ENCODE data around the gene CAPN14. TPM values are rescaled to one million over a fixed set of nuclear protein-coding genes. Genes with fewer than 3 reads are reported as not detected.

The CAPN14 gene
- total RNA-seq, 1 experiment from 2014 or later, result not detected

- no peak for DNase-seq (ENCODE audit: low spot score)
Observed at GRCh38 chr2:31243053-31243452, 25.7 kb upstream of the CAPN14 start.

- DNase-seq (ENCODE audit: low spot score), result no peak
Observed at GRCh38 chr2:31241625-31242270, 24.4 kb upstream of the CAPN14 start.

GRCh38 chr2:31240381-31241365 is 23.4 kb upstream of the CAPN14 start:
- no peak for DNase-seq (ENCODE audit: low spot score)

GRCh38 chr2:31239593-31240177 is 22.4 kb upstream of the CAPN14 start:
- DNase-seq (ENCODE audit: low spot score), result peak; percentile 35

GRCh38 chr2:31238906-31239592 is 21.7 kb upstream of the CAPN14 start:
- no peak for DNase-seq (ENCODE audit: low spot score)

GRCh38 chr2:31238126-31238905 is 21.0 kb upstream of the CAPN14 start:
- no peak for DNase-seq (ENCODE audit: low spot score)

- no peak for DNase-seq (ENCODE audit: low spot score)
Observed at GRCh38 chr2:31237348-31238017, 20.2 kb upstream of the CAPN14 start.

- no peak for DNase-seq (ENCODE audit: low spot score)
Observed at GRCh38 chr2:31236433-31237205, 19.3 kb upstream of the CAPN14 start.

- peak; percentile 75 for DNase-seq (ENCODE audit: low spot score)
Observed at GRCh38 chr2:31235504-31235902, 18.2 kb upstream of the CAPN14 start.

GRCh38 chr2:31234683-31235503 is 17.6 kb upstream of the CAPN14 start:
- no peak for DNase-seq (ENCODE audit: low spot score)

- peak; percentile 83 for DNase-seq (ENCODE audit: low spot score)
Observed at GRCh38 chr2:31233741-31234682, 16.7 kb upstream of the CAPN14 start, which contains the start of gene EHD3. EHD3 (plus strand) TSS chr2:31234152; CDS start chr2:31234622, 470 bp downstream.

GRCh38 chr2:31233231-31233630 is 15.9 kb upstream of the CAPN14 start:
- DNase-seq (ENCODE audit: low spot score), result no peak

- no peak for DNase-seq (ENCODE audit: low spot score)
Observed at GRCh38 chr2:31232586-31232985, 15.3 kb upstream of the CAPN14 start.

- DNase-seq (ENCODE audit: low spot score), result no peak
Observed at GRCh38 chr2:31231571-31232302, 14.4 kb upstream of the CAPN14 start.

- no peak for DNase-seq (ENCODE audit: low spot score)
Observed at GRCh38 chr2:31230751-31231150, 13.4 kb upstream of the CAPN14 start.

- DNase-seq (ENCODE audit: low spot score), result no peak
Observed at GRCh38 chr2:31228717-31229116, 11.4 kb upstream of the CAPN14 start.

GRCh38 chr2:31227711-31228125 is 10.4 kb upstream of the CAPN14 start:
- DNase-seq (ENCODE audit: low spot score), result no peak
